Renal pelvis (tissue), 4 donors: ENCODE data around the gene MST1. TPM values are rescaled to one million over a fixed set of nuclear protein-coding genes. Genes with fewer than 3 reads are reported as not detected.
"Not testable (repeated sequence)": the region's sequence is repeated elsewhere in the genome, so short reads cannot be mapped to it uniquely, and the experiment has no call there.

Source experiments
- DNase-seq: peaks from one replicate; pipeline ENCODE4 v3.0.0-alpha.2; 2013
- polyA plus RNA-seq, 3 donors: library from polyadenylated mRNA; unstranded; fragments of 120-200 nt; gene quantifications; one replicate each; pipeline ENCODE4 v1.2.1, GENCODE V29; 2013; ENCODE audit not compliant: insufficient read length in 3 of 3

MST1 gene
- polyA plus RNA-seq, 3 donors, result 192 to 266 (median 201) TPM

DNA sequence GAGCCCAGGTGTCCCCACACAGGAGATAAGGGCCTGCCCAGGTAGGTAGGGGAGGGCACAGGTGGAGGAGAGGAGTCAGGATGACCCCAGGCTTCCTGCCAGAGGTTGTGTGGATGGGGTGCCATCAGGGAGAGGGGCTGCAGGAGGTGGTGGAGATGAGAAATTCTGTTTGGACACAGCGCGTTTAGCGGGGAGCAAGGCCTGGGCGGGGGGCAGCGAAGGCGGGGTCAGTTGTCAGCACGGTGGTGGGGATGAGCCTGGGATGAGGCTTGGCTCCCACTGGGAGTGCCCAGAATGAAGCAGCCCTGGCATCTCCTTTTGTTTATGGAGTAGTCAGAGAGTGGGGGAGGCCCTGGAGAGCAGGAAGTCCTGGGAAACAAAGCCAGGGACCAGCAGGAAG is 14.7 kb upstream of the MST1 start:
- no peak for DNase-seq

DNA sequence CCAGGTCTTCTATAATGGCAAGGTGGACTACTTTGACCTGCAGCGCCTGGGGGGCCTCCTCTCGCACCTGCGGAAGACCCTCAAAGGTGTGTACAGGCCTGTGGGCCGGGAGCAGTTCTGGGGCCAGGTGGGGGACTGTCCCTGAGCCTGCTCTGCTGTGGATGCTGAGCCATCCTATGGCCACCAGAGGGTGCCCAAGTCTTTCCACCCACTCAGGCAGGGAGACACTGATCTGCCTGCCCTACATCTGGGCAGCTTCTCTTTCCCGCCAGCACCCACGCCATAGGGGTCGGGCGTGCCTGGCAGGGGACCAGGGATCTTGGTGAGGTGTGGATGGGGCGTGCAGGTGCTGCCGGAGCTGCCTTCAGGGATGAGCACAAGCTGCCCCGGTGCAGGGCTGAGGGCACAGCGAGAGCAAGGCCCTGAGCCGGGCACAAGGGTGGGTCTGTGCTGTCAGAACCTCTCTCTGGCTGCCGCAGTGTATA is 14.2 kb upstream of the MST1 start:
- DNase-seq, result no peak

DNA sequence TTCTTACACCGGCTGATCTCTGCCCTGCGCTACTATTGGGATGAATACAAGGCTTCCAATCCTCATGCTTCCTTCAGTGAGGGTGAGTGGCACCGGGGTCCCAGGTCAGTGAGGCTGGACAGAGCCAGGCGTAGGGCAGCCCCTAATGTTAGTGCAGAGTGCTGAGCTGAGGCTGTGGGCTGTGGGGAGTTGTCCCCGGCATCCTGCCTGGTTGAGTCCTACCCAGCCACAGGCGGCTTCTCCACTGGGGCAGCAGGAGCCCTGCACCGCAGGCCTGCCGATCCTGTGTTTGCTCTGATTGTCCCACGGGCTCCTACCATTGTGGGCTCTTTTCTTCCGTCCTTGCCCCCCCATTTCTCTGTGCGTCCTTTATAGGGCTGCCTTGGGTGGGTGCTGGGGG is 13.4 kb upstream of the MST1 start:
- DNase-seq, result no peak

DNA sequence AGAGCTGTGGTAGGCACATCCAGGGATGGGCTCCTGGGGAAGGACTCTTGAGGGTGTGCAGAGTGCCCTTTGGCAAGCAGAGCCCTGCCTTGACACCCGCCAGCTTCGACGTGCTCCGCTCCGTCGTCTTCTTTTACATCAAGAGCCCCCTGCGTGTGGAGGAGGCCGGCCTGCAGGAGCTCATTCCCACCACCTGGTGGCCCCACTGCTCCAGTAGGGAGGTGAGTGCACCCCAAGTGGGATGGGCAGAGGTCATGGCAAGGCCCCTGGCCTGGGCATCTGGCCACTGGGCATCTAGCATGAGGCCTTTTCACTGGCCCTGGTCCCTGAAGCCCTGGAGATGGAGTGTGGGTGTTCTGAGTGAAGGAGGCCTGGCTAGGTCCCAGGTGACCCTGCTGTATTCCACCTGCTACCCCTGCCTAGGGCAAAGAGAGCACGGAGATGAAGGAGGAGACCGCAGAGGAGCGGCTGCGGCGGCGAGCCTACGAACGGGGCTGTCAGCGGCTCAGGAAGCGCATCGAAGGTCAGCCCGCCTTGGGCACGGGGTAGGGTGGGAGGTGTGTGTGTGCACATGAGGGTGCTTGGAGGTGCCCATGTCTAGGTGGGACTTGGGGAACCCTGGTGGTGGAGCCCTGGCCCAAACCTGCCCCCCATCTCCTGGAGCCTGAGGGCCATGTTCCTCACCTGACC is 12.3 kb upstream of the MST1 start:
- DNase-seq, result no peak

DNA sequence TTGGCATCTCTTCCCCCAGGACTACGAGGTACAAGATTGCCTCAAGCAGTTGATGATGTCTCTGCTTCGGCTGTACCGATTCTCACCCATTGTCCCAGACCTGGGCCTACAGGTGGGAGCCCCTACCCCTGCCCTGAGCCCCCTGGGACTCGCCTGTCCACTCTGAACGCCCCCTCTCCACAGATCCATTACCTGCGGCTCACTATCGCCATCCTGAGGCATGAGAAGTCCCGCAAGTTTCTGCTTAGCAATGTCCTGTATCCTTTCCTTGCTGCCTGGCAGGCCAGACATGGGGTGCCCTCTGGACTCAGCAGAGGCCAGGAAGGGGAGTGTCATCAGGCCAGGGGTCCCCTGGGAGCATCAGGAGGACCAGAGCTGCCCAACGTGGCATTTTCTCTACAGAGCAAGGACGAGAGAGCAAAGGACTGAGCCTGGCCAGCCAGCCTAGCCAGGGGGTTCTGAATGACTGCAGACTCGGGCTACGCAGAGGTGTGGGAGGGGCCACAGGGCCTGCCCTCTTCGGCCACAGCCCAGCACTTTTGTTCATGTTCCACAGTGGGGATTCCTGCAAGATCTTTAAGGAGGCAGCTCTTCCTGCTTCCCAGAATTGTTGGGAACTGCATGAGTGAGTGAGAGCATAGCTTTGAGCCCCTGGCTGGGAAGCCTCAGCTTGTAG is 11.3 kb upstream of the MST1 start:
- DNase-seq, result no peak

DNA sequence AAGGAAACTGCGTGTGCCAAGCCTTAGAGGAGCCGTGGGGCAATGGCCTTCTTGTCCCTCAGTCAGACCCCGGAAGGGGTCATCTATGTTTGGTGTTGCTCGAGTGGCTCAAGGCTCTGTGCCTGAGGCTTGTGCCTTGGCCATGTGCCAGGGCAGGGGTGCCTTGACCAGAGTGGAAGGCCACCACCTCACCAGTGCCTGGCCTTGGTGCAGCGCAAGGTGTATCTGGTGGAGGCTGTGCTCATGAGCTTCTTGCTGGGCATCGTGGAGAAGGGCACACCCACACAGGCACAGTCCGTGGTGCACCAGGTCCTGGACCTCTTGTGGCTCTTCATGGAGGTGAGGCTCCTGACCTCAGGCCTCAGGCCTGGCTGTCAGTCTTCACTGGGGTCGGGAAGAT is 10.7 kb upstream of the MST1 start:
- DNase-seq, result no peak

DNA sequence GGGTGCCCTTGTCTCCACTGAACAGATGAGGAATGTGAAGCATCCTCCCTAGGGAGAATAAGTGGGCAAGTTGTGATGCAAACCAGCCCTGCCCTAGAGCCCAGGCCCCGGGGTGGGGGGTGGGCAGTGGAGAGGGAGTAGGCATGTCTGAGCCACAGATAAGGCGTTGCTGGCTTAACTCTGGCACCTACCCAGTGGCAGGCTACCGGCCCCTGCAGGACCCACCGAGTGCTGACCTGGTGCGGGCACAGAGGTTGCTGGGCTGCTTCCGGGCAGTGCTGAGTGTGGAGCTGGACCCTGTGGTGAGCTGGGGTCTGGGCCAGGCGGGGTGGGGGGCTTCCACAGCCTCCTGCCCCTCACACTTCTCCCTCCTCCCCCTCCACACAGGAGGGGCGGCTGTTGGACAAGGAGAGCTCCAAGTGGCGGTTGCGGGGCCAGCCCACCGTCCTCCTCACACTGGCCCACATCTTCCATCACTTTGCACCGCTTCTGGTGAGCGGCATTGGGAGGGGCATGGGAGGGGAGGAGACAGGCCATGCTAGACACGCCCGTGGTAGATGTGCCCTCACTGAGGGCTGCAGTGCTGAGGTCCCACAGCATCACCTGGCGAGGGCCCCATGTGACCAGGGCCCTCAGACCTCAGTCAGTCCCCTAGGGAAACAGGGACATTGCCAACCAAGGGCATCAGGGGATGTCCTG is 10.2 kb upstream of the MST1 start:
- DNase-seq, result no peak

DNA sequence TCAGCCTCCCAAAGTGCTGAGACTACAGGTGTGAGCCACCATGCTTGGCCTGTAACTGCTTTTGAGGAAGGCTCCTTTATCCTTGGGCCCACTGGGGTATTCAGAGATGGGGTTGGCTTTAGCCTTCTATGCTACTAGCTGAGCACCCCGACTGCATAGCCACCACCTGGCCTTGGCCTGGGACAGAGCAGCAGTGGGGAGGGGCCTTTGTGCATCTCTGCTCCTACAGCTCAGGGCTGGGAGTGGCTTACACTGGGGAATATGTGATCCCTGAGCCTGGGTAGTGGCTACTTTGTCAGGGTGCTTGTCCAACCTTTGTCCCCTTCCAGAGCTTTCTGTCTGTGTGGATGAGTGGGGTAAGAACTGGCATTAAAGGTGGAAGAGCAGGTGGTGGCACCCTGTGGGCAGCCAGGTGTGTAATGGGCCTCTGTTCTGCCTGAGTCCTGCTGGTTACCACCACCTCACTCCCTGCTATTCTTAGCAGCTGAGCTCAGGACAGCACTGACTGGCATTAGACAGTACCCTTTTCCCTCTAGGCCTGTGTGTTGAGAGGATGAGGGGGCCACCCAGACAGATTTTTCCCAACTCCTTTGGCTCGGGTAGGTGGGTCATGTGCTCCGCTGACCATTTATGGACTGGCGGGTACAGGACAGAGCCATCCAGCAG is 6.2 kb upstream of the MST1 start:
- not testable (repeated sequence) for DNase-seq

DNA sequence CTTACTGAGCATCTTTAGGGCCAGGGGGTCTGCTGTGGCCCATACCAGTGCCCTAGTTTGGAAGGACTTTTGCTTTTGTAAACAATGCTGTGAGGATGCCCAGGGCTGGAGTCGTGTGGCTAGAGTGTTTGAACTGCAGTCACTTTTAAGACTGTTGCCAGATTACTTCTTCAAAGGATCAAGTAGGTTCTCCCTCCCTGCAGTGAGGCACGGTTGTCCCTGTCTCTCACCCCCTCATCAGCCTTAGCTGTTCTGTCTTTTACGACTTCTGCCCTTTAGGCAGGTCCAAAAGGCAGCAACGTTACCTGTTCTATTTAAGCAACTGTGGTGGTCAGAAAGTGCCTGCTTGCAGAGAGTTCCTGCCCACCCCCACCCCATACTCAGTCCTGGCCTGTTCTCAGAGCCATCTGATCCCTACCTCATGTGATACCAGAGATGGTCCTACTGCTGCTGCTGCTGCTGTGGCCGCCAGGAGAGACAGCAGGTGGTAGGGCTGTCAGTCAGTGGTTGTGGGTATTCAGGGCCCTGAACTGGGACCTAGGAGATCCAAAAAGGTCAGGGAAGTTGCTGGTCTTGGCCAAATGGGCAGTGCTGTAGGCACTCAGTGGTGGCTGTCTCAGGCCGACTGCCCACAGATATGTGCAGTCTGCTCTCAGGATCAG is 5.3 kb upstream of the MST1 start:
- DNase-seq, result not testable (repeated sequence)

DNA sequence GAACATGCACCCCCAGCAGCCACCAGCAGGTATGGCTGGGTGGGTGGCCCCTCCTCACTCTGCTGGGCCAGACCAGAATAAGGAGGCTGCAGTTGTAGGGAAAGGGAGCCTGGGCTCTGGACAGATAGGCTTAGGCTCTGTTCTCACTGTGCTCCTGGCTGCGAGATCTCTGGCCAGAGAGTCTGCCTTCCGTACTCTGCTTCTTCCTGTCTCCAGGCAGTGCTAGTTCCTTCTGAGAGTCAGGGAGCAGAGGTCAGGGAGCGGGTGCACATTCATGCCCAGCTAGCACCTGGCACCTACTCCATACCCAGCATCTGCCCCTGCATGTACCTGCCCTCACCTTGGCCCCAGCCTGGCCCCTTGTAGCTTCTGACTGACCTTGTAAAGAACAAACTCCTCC is 2.2 kb upstream of the MST1 start:
- not testable (repeated sequence) for DNase-seq

DNA sequence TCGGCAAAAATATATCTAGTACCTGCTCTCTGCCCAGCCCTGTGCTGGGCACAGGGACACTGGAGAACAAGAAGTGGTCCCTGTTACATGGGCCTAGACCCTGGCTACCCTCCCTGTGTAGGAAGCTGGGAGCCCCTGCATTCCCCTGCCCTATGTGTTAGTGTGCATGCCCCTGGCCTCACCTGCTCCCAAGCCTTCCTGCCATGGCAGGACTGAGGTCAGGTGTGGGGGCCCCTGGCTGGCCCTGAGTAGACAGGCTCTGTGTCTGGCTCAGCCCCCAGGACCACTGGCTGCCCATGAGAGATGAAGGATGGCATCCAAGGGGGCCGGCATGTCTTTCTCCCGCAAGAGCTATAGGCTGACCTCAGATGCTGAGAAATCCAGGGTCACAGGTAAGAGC is 1.6 kb upstream of the MST1 start:
- not testable (repeated sequence) for DNase-seq

DNA sequence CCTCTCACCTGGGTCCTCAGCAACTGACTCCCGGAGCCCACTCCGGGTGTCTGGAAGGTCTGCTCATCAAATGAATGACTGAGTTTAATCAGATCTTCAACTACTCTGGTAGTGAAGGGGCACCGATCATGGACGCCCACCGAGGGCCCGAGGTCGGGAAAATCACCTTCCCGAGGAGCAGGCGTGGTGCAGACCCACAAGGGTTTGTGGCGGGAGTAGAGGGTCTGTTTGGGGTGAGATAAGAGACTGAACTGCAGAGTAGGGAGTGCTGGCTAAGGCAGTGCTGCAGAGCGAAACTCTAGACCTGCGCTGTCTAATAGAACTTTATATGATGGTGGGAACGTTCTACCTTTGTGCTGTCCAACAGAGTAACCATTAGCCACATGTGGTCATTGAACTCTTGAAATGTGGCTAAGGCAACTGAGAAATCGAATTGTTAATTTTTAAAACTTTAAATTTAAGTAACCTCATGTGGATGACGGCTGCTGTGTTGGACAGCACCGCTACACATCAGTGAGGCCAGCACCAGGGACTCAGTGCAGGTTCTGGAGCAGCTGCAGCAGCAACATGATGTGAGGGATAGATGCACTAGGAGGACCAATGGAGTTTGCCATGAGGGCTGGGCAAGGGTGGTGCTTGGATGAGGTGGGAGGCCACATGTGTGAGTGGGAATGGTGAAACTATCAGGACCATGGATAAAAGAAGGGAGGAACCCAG is 792 bp upstream of the MST1 start:
- not testable (repeated sequence) for DNase-seq

DNA sequence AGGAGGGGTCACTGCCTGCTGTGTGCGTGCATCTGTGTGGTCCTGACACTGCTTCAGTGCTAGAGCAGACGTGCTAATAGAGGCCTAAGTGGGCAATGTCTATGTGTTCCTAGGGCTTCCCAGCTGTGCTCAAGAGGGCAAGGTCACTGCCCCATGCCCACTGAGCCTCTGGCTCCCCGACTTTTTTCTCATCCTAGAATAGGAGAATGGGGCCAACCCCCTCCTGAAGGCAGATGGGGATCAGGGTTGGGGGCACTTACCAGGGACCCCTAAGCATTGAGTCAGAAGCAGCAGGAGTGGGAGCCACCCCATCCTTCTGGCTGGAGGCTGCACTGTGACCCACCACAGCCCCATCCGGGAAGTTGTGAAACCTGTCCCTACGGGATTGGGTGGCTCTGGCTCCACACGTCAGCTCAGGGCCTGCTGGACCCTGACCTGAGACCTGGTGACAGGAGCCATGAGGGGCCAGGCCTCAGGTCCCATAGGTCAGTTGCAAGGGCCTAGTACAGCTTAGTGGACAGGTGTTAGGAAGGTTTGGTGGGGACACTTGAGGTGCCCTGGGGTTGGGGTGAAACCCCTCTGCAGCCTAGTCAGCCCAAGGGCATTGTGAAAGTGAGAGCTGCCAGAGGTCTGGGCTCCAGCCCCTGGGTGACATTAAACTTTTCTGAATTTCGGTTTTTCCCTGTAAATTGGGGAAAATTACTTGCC is 782 bp downstream of the MST1 start:
- not testable (repeated sequence) for DNase-seq

DNA sequence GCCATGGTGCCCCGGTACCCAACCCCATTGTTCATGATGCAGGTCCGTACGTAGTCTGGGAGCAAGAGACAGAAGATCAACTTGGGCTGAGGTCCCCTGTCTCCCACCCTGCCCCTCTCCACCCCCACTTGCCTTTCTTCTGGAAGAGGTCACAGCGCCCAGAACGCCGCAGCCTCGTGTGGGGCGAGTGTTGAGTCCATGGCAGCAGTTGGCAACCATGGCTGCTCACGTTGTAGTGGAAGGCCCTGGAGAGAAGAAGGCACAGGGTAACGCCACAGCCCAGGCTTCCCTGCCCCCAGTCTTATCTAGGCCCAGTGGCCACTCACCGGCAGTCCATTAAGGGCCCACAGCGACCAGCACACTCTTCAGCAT is 1.9 kb downstream of the MST1 start:
- DNase-seq, result not testable (repeated sequence)

DNA sequence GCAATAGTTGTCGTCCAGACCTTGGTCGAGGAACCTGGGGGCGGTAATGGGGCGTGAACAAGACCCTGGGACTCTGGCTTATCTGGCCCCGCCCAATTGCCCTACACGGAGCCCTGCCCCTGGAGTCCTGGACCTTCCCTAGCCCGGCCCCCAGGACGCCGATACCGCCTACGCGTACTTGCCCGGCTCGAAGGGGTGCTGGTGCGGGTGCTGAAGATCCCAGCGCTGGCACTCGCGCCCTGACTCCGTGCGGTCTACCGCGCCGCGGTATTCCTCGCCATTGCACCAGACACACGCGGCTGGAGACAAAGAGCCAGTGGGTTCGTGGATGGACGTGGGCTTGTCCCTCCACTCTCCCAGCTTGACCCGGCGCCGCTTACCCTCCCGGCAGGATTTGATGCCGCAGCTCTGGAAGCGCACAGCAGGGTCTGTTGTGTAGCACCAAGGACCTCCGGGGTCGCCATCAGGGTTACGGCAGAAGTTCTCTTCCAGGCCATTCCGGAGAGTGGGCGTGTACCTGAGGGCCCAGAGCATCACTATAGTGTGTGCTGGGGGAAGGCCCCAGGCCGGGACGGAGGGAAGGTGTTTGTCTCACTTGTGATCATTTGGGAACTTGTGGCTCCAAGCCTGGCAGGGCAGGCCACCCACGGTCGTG is 2.4 kb downstream of the MST1 start:
- peak; percentile 78 for DNase-seq

DNA sequence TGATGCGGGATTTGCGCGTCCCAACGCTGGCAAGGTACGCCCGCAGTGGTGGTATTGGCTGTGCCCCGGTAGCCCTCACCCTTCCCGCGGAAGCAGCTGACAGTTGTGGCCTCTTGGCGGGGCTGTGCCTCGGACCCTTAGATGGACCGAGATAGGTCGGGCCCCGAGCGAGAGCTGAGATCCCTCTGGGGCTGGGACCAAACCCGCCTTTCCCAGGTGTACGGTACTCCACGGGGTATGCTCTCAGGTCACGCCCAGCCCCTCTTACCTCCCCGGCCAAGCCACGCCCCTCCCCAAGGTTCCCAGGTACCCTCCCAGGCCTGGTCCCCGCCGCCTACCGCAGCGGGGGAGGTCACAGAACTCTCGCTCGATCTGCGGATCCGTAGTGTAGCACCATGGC is 2.9 kb downstream of the MST1 start:
- DNase-seq, result not testable (repeated sequence)

DNA sequence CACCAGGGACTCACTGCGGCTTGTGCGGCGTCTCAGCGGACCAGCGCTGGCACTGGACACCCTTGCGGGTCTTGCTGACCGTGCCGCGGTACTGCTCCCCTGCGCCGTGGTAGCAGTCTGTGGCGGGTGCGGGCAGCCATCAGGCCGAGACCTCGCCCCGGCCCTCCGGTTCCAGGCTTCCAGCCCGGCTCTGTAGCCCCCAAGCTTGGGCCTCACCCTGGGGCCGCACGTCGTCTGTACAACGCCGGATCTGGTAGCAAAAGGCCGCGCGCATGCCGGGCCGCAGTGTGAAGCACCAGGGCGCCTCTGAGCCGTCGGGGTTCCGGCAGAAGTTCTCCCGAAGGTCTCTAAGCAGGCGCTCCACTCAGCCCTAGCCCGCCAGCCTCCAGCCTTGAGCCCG is 3.4 kb downstream of the MST1 start:
- not testable (repeated sequence) for DNase-seq

DNA sequence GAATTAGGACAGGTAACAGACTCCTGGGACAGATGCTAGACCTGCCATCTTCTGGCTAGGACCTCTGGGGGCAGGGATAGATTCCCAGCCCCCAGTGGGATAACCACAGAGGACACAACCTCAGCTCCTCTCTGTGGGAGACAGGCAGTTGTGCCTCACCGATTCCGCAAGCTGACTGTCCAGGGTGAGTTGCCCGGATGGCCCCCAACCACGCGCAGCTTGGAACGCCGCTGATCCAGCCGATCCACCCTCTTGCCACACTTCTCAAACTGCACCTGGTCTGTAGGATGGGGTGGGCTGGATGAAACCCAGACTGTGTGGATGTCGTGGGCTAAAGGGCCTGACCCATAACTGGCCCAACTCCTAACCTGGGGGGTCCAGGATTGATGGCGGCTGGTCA is 4.2 kb downstream of the MST1 start:
- not testable (repeated sequence) for DNase-seq

DNA sequence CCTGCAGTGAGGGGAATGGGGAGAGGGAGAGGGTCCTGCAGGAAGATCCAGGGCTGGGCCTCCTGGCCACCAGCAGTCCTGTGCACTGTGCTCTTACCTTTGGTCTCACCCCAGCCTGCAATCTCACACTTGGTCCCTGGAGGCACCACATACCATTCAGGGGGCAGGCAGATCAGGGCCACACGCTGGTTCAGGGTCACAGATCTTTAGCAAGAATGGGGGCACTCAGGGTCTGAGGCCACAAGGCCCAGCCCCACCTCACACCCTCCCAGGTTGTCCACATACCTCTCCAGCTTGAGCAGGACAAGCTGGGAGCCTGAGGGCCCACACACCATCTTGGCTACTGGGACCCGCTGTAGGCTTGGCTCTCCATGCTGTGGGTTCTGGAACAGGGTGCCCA is 4.8 kb downstream of the MST1 start:
- DNase-seq, result not testable (repeated sequence)

DNA sequence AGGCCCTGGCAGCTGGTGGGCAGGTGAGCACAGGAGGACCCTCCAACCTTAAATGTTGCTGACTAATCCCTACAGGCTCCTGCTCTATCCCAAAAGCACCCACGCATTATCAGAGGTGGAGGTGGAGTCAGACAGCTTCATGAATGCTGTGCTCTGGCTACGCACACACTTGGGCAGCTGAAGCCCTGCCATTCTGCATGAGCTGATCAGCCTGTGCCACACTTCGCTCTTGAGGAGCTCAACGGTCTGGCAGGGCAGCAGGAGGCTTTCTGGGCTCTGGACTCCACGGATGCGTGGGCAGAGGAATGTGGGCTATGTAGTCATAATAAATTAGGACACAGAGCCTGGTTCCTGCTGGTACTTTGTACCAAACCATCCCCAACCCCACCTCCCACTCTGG is 6.1 kb downstream of the MST1 start:
- DNase-seq, result no peak
